Smooth muscle cell (in vitro differentiated cells): ENCODE results near the gene XPNPEP2. TPM values are rescaled to one million over a fixed set of nuclear protein-coding genes. Genes with fewer than 3 reads are reported as not detected.
A peak's percentile ranks its signal among the peaks of the same experiment; 100 is the strongest.

Experiments used
- DNase-seq: peaks from one replicate; lab custom pipeline; 2025; ENCODE audit not compliant: unreplicated experiment; lab: John Stamatoyannopoulos, UW
- H2AFZ ChIP-seq: fragments of 200-600 bp; sonication (generic); 2 replicates; pipeline ENCODE4 v1.6.0; 2016; ENCODE audit warnings: antibody characterized with exemption, low read depth, mild to moderate bottlenecking
- H3F3A ChIP-seq: fragments of 200-600 bp; sonication (generic); 2 replicates; pipeline ENCODE4 v1.6.0; 2017; ENCODE audit warnings: antibody characterized with exemption, low read depth
- H3K27ac ChIP-seq: fragments of 200-600 bp; sonication (generic); 2 replicates; pipeline ENCODE4 v1.5.1; 2016; ENCODE audit warnings: low read depth, mild to moderate bottlenecking
- H3K27me3 ChIP-seq: fragments of 200-600 bp; sonication (generic); 2 replicates; pipeline ENCODE4 v1.6.1; 2016; ENCODE audit warnings: low read depth, mild to moderate bottlenecking
- H3K36me3 ChIP-seq: fragments of 200-600 bp; sonication (generic); 2 replicates; pipeline ENCODE4 v1.5.1; 2016; ENCODE audit warnings: low read depth
- H3K4me1 ChIP-seq: fragments of 200-600 bp; sonication (generic); 2 replicates; pipeline ENCODE4 v1.5.1; 2016; ENCODE audit warnings: low read depth
- H3K4me2 ChIP-seq: fragments of 200-600 bp; sonication (generic); 2 replicates; pipeline ENCODE4 v1.6.0; 2016; ENCODE audit warnings: mild to moderate bottlenecking
- H3K4me3 ChIP-seq: fragments of 200-600 bp; sonication (generic); 2 replicates; pipeline ENCODE4 v1.5.1; 2016; ENCODE audit warnings: mild to moderate bottlenecking
- H3K79me2 ChIP-seq: fragments of 200-600 bp; sonication (generic); 2 replicates; pipeline ENCODE4 v1.6.0; 2016; ENCODE audit warnings: low read depth, mild to moderate bottlenecking
- H3K9ac ChIP-seq: fragments of 200-600 bp; sonication (generic); 2 replicates; pipeline ENCODE4 v1.6.0; 2016; ENCODE audit warnings: low read depth
- H3K9me3 ChIP-seq: fragments of 200-600 bp; sonication (generic); replicated peaks from 2 replicates; pipeline ENCODE4 v1.5.1; 2016; ENCODE audit warnings: low read depth
- H4K20me1 ChIP-seq: fragments of 200-600 bp; sonication (generic); 2 replicates; pipeline ENCODE4 v1.6.0; 2016; ENCODE audit warnings: low read depth
- CTCF ChIP-seq: fragments of 200-600 bp; sonication (generic); IDR thresholded peaks from 2 replicates; pipeline ENCODE4 v1.5.1; 2017; ENCODE audit warnings: borderline replicate concordance, mild to moderate bottlenecking, antibody characterized with exemption; ENCODE audit not compliant: insufficient read depth, poor library complexity, severe bottlenecking
- whole genome bisulfite sequencing: methylation state at CpG from one replicate; pipeline ENCODE4 v1.1.7; 2016; ENCODE audit warnings: low lambda C conversion rate; 5-methylcytosine and 5-hydroxymethylcytosine counted together
- polyA plus RNA-seq: library from polyadenylated mRNA; unstranded; fragments of >200 nt; fragmentation: Nextera tagmentation; extraction: Ambion mirVana; gene quantifications from 2 replicates; pipeline ENCODE4 v1.2.1, GENCODE V29; 2016
- total RNA-seq: library from RNA; depleted of rRNA; stranded (reverse); fragments of >200 nt; gene quantifications from 2 replicates; pipeline ENCODE4 v1.2.3, GENCODE V29; 2014

Gene XPNPEP2
- total and polyA plus RNA-seq, 2 experiments from 2014 or later, result 0.09 to 0.13 TPM

- no peaks in the 10 kb centered on the region for H3K27me3 ChIP-seq
- H3F3A ChIP-seq, result no peaks in the 10 kb centered on the region
- WGBS, result 53% methylated on average over 4 of the region's 4 CpGs
- no peaks in the 10 kb centered on the region for H3K36me3 ChIP-seq
- H3K79me2 ChIP-seq, result no peaks in the 10 kb centered on the region
- H3K9me3 ChIP-seq, result no peaks in the 10 kb centered on the region
- H4K20me1 ChIP-seq, result no peaks in the 10 kb centered on the region
- H3K4me1 ChIP-seq, result no peaks in the 10 kb centered on the region
- no peak overlapping the region for H2AFZ ChIP-seq
- no peak overlapping the region for H3K9ac ChIP-seq
- H3K27ac ChIP-seq, result no peak overlapping the region
- peak; percentile 4 for DNase-seq
- no peak overlapping the region for H3K4me3 ChIP-seq
- no peak overlapping the region for H3K4me2 ChIP-seq
- peak; percentile 54 for TF ChIP-seq CTCF
These were observed 12.3 kb upstream of the XPNPEP2 start for GRCh38 chrX:129726307-129727111.

GRCh38 chrX:129728061-129728460, 10.7 kb upstream of the XPNPEP2 start:
- Histone ChIP-seq H3F3A (no peaks in the 10 kb centered on the region), H3K27me3 (no peaks in the 10 kb centered on the region), H3K79me2 (no peaks in the 10 kb centered on the region), H4K20me1 (no peaks in the 10 kb centered on the region), H3K36me3 (no peaks in the 10 kb centered on the region), H3K27ac (no peak overlapping the region), H3K9ac (no peak overlapping the region), H3K9me3 (no peaks in the 10 kb centered on the region), H3K4me1 (no peaks in the 10 kb centered on the region), H3K4me2 (no peak overlapping the region), H2AFZ (no peak overlapping the region), H3K4me3 (no peak overlapping the region)
- TF ChIP-seq CTCF, result no peak
- WGBS, result 85% methylated on average over 4 of the region's 4 CpGs
- DNase-seq, result no peak

- WGBS, result 51% methylated on average over 2 of the region's 2 CpGs
- Histone ChIP-seq H2AFZ (no peak overlapping the region), H3K4me3 (no peak overlapping the region), H3F3A (no peaks in the 10 kb centered on the region), H3K9ac (no peak overlapping the region), H3K79me2 (no peaks in the 10 kb centered on the region), H3K9me3 (no peaks in the 10 kb centered on the region), H3K4me1 (no peaks in the 10 kb centered on the region), H3K4me2 (no peak overlapping the region), H3K36me3 (no peaks in the 10 kb centered on the region), H3K27ac (no peak overlapping the region), H4K20me1 (no peaks in the 10 kb centered on the region), H3K27me3 (no peaks in the 10 kb centered on the region)
- TF ChIP-seq CTCF, result no peak
- DNase-seq, result no peak
These were observed 7.6 kb upstream of the XPNPEP2 start for GRCh38 chrX:129731228-129731627.

GRCh38 chrX:129732857-129733256, 5.9 kb upstream of the XPNPEP2 start:
- H2AFZ ChIP-seq, result no peak overlapping the region

More at GRCh38 chrX:129732857-129733256, 5.9 kb upstream of the XPNPEP2 start:
- H3K27ac ChIP-seq, result no peak overlapping the region
- H3K79me2 ChIP-seq, result no peaks in the 10 kb centered on the region
- H3K9me3 ChIP-seq, result no peaks in the 10 kb centered on the region
- H3K36me3 ChIP-seq, result no peaks in the 10 kb centered on the region
- H3K4me3 ChIP-seq, result no peak overlapping the region
- no peaks in the 10 kb centered on the region for H3K27me3 ChIP-seq
- TF ChIP-seq CTCF, result no peak
- no peak overlapping the region for H3K9ac ChIP-seq
- WGBS, result 78% methylated on average over 2 of the region's 2 CpGs
- no peaks in the 10 kb centered on the region for H3K4me1 ChIP-seq
- no peak overlapping the region for H3K4me2 ChIP-seq
- no peaks in the 10 kb centered on the region for H4K20me1 ChIP-seq
- no peak for DNase-seq
- H3F3A ChIP-seq, result no peaks in the 10 kb centered on the region
